ENCODE data around the gene SAMSN1.

DNA sequence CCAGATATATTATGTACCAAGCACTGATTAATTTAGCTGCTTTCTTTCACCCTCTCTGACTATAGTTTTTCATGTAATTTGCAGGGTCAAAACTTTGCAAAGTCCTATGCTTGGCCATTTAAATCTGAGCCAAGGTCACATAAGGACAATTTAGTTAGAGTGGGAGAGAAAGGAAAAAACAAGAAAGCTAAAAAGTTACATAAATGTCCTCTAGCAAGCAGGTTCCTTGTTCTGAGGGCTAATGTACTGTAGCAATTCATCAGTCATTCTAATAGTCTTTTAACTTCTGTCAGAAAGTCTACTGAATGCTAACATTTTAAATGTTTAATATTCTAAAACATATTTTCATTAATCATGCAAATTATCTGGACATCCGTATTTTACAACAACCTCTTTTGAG, 68.3 kb downstream of the SAMSN1 start:
- no peak for TF ChIP-seq GATA2 (IDR thresholded peaks at IDR 0.05; ENCODE audit: low read depth, low read length)
- no peak for TF ChIP-seq GATA3 (IDR thresholded peaks at IDR 0.05; ENCODE audit: low read depth, low read length)
